Erythroblast (primary cell): Measurements from ENCODE around the gene LRRC53.
A peak's percentile ranks its signal among the peaks of the same experiment; 100 is the strongest.

Experiments used
- DNase-seq, 2 experiments: peaks; one replicate each; lab custom pipeline; 2025; lab: John Stamatoyannopoulos, UW
- GATA1 ChIP-seq: IDR thresholded peaks from 2 replicates; pipeline ENCODE4 v1.6.1; 2011; ENCODE audit warnings: low read depth, mild to moderate bottlenecking, control low read depth, low read length, moderate library complexity
- POLR2A ChIP-seq: IDR thresholded peaks from 2 replicates; pipeline ENCODE4 v1.6.1; 2011; ENCODE audit warnings: mild to moderate bottlenecking, low read length

LRRC53 gene

DNA sequence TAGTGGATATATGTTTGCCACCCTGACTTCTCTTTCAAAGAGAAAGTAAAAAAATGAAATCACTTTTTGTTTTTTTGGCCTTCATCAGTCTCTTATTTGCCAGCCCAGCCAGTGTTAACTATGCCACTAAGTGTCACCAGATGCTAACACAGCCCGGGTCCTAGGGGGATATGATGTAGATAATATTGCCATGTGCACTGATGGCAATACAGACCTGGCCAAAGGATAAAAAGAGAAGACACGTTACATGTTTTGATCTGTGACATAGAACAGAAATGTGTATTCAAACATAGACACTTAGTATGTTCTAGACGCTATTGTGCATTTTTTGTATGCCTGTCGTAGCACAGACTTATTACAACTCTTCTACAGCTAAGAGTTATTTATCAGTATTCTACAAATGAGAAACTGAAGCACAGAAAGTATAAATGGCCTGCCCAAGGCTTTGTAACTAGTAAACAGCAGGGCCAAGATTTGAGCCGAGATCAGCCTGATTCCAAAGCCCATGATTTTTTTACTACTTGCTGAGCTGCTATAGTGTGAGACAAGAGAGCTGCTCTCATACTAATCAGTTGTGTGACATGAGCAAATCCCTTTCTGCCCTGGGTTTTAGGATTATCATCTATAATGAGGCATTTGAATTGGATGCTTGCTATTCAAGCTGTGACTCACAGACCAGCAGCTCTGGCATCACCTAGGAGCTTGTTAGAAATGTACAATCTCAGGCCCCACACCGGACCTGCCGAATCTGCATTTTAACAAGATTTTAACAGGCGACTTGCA lies 6.3 kb downstream of the LRRC53 start:
- DNase-seq = no peak
- TF ChIP-seq POLR2A = no peak
- no peak for TF ChIP-seq GATA1

DNA sequence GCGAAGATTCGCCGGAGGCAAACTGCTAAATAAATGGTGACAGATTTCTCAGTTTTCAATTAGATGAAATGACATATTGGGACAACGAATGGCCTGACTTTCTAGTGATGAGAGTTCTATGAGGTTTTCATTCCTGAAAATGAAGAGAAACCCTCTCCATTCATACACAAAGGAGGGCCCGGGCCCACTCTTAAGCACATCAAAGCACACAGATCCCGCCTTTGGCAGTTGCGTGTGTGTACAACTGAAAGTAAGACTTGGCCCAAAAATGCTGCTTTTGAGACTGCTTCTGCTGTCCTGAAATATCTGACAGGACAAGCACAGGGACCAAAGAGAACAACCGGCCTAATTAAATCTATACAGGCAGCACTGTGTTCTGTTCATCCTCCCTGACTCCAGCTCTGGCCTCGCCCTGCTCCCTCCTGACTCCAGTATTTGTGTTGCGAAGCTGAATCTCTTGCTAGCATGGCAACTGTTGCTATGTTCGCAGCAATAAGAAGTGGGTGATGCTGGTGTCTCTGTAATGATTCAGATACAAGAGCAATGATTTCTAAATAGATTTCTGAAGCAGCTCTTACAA lies 7.4 kb downstream of the LRRC53 start:
- DNase-seq = no peak

DNA sequence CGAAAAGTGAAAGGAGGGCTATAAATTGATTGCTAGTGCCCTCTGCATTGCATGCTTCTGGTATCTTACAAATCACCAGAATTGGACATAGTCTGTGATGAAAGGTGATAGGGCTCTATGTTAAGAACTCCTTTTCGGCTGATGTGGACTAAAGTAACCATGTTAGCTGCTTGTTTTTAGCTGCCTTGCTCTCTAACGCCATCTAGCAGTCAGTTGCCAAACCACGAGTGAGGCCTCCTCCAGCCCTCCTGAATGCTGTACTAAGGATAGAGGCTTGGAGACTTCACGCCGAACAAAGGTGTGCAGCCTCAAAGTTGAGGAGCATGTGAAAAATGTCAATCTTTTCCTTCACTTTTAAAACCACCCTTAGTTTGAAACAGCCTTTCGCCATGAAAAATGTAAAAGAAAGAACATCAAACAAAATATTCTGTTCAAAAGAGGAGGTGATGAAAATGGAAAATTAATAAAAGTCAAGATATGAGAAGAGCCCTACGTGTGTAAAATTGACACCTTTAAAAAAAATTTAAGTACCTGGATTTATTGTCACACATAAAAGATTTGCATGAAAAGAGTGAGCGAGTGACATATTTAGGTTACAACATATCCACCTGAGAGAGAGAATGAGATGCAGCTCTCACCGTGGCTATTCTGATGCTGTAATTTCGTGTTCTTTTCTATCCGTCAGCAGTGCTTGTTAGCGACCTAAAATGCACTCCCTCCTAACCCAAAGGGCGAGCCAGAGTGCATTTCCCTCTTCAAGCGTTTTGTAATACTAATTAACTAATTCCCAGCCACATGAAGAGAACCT lies 8.1 kb downstream of the LRRC53 start:
- TF ChIP-seq GATA1 = no peak
- no peak for TF ChIP-seq POLR2A
- peak; percentile 34 to 58 for DNase-seq

More for the DNA sequence above, 7.4 kb downstream of the LRRC53 start:
- TF ChIP-seq GATA1 = no peak
- no peak for TF ChIP-seq POLR2A

DNA sequence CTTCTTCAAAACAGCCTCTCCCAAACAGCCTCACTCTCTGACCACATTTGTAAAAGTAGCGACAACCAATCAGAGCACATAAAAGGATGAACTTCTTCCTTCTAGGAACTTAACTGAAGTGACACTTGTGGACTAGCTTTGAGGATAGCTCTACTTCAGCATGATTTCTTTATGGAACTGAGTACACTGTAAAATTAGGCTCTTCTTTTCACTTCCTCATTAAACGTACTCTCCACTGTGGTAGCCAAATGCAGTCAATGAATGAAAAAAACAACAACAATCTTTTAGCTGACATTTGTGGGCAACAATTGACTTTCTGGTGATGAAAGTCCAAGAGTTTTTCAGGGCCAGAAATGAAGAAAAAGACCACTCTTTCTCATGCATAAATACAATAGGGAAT lies 9.6 kb downstream of the LRRC53 start:
- no peak for TF ChIP-seq GATA1
- no peak for TF ChIP-seq POLR2A
- DNase-seq = no peak

DNA sequence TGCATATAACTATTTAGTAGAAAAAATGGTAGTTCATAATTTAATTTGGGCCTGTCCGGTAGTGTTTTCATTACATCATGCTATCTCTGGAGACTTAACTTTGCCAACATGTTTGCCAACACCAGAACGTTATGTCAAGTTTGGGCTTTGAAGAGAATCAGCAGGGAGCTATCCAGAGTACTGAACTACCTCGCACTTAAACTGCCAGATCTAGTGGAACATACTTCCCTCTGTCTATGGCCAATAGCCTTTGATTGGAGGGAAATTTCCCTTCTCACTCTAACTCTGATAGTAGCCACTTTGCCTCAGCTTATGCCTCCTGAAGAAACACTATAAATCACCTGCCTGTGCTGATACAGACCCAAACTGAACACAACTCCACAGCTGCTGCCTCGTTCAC lies 10.0 kb downstream of the LRRC53 start:
- TF ChIP-seq POLR2A (no peak), GATA1 (no peak)
- DNase-seq = peak; percentile 3 to 6

DNA sequence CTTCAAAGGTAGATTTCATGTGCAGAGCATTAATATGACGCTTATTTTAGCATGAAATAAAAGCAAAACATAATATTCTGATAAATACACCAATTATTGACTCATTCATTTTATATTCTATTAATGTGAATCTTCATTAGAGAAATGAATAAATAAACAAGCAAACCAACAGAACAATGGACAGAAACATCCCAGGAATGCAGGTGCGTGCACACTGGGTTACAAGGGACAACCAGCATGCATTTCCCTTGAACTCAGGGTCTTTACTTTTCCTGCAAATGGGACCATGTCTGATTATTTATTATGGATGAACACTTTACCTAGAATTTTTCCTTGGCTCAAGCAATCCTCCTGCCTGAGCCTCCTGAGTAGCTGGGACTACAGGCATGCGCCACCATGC lies 13.5 kb downstream of the LRRC53 start:
- TF ChIP-seq GATA1 (no peak), POLR2A (no peak)
- DNase-seq = no peak

DNA sequence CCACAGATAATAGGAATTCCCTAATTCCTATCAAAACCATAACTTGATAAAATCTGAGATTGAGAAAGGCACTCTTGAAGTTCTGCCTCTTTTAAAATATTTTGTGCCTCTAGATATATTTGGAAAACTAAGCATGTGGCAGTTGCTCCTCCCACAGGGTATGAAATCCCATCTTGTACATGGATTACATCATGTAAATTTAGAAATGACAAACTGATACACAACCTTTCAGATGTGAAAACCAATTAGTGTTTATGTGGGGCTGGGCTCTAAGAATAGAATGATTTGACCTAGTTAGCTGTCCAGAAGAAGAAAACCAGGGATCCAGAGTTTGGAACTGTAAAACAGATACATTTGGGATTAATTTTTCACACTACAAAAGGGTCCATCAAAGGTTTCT lies 15.7 kb downstream of the LRRC53 start:
- DNase-seq = no peak
- TF ChIP-seq GATA1 (no peak), POLR2A (no peak)

DNA sequence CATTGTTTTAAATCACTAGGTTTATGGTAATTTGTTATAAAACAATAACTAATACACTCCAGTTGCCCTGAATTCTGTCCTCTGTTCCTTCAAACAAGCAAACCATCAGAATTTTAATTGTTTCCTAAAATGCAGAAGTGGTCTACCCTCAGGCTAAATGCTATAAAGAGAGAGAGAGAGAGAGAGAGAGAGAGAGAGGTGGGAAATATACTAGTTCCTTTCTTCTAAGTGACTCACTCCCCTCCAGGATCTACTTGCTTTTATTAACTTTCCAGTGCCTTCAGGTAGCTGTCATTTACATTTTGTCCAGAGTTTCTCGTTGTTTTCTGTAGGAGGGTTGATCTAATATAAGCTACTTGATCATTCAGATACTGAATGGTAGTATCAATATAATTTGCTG lies 26.4 kb downstream of the LRRC53 start:
- no peak for TF ChIP-seq POLR2A
- TF ChIP-seq GATA1 = no peak
- DNase-seq = no peak

DNA sequence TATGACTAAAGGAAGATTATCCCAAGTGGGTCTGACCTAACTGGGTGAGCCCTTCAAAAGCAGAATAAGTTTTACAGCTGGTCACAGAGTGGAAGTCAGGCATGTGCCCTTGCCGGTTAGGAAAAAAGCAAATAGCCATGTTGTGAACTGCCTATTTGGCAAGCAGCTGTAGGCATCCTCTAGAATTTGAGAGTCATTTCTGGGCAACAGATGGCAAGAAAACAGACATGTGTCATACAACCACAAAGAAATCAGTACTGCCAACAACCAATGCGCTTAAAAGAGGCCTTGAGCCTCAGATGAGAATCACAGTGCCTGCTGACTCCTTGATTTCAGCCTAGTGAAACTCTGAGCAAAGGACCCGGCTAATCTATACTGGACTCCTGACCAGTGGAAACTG lies 26.8 kb downstream of the LRRC53 start:
- no peak for DNase-seq
- TF ChIP-seq GATA1 (no peak), POLR2A (no peak)

DNA sequence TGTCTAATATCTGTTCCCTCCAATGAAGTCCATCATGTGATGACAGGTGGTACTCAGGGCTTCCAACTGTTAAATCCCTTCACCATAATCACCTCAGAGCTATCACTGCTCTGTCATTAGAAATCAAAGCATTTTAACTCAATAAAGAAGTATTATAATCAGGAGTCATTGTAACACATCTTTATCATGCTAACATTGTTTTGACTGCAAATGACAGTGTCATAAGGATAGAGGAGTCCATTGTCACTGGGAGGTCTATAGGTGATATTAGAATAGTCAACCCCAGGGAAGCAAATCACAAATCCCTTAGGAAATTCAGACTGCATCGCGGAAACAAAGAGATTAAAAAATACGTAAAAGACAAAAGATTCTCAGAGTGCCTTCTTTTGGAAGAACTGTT lies 30.8 kb downstream of the LRRC53 start:
- DNase-seq = no peak
- TF ChIP-seq GATA1 (no peak), POLR2A (no peak)

DNA sequence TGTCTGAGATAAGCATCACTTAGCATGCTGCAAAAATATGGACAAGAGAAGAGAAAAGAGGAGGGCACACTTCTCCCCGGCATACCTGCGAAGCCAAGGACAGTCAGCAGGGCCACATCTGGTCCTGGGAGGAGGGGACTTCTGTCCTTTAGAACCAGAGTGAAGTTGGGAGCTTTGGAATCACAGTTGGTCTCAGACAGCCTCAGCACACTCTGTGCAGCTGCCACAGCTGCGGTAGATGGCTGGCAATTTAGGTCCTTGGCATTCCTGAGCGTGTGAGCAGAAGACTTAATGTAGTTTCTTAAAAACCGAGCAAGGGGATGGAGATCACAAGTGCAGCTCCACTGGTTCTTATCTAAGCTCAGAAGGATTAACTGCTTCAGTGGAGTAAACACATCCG lies 32.3 kb downstream of the LRRC53 start:
- no peak for DNase-seq
- TF ChIP-seq POLR2A (no peak), GATA1 (no peak)

DNA sequence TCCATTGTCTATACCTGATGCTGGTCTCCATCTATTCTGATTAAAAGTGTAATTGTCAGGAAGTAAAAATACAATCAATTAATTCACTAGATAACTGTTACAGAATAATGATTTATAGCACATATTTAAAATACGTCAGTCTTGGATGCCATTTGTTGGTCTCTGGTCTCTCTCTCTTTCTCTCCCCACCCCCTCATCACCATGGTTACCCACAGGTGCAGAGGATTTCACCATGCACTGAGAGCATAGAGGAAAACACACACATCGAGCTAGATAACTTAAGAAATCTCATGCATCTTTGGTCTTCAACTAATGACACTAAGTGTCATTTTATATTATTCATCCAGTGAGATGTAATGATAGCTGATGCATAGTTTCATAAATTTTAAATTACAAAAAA lies 33.4 kb downstream of the LRRC53 start:
- TF ChIP-seq POLR2A = no peak
- TF ChIP-seq GATA1 = no peak
- DNase-seq = no peak

DNA sequence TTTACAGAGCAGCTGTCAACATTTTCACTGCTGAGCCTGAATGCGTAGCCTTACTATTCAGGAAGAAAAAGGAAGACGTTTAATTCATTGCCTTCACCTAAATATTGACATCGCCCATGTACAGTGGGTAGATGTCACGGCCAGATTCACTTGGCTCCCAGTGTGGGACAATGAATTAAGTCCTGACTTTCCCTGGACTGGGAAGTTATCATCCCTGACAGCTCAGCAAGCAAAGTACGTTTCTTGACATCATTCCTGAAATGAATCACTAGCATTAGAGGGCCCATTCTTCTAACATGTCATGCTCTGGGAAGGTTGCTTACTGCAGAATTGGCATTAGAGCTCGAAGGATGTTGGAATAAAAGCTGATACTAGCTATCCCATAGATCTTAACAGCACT lies 37.8 kb downstream of the LRRC53 start:
- no peak for TF ChIP-seq GATA1
- no peak for TF ChIP-seq POLR2A
- no peak for DNase-seq

DNA sequence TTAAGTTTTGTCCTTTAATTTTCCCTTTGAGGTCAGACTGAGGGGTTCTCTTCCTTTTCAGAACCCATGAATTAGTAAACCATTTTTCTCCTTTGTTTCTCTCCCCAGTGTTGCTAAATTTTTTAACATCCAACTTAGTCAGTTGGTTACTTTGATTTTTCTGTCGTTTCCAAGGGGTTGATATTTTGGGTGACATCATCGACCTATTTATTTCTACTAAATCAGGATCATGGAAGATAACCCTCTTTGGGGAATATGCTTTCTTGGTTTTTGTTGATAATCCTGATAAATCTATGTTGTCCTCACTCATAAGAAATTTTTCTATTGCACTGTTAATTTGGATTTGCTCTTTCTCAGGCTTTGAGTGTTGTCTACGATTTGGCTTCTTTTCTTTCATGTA lies 40.9 kb downstream of the LRRC53 start:
- DNase-seq = no peak

DNA sequence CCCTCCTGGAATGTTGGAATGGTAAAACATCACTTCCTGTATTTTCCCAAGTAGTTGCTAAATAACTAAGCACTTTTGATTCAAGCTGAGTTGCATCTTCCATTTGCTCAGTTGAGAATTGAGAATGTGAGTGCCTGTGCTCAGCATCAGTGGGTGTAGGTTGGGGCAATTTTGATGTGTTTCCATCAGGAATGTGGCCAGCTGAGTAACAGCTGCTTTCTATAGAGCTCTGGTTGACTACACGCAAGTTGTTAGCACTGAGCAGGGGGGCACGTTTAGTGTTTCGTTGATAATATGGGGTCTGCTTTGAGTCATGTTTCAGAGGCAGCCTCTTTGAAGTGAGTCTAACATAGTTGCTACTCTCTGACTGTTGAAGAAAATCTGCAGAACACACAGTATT lies 41.5 kb downstream of the LRRC53 start:
- TF ChIP-seq GATA1 (no peak), POLR2A (no peak)
- no peak for DNase-seq

More for the DNA sequence above, 40.9 kb downstream of the LRRC53 start:
- TF ChIP-seq POLR2A (no peak), GATA1 (no peak)
